HG03045 (cell line): Measurements from ENCODE around the gene FOXO6.

Source experiments
- ATAC-seq: cut with Tn5 transposase; IDR thresholded peaks from one replicate; pipeline ENCODE4 v1.9.1; 2021; ENCODE audit warnings: mild to moderate bottlenecking, moderate library complexity; ENCODE audit not compliant: unreplicated experiment

Gene FOXO6

DNA sequence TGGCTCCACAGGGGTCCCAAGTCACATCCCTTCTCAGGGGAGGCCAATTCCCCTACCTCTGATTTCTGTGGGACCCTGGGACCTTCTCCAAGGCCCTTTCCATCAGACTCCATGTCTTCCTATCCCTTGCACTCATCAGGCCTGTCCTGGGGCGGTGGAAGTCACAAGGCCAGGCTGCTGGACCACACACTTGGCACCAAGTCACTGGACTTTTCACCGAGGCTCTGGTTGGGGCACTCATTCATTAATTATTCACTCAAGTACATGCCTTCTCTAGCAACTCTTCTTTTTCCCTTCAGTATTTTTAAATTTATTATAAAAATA, 11.2 kb upstream of the FOXO6 start:
- no peak for ATAC-seq

DNA sequence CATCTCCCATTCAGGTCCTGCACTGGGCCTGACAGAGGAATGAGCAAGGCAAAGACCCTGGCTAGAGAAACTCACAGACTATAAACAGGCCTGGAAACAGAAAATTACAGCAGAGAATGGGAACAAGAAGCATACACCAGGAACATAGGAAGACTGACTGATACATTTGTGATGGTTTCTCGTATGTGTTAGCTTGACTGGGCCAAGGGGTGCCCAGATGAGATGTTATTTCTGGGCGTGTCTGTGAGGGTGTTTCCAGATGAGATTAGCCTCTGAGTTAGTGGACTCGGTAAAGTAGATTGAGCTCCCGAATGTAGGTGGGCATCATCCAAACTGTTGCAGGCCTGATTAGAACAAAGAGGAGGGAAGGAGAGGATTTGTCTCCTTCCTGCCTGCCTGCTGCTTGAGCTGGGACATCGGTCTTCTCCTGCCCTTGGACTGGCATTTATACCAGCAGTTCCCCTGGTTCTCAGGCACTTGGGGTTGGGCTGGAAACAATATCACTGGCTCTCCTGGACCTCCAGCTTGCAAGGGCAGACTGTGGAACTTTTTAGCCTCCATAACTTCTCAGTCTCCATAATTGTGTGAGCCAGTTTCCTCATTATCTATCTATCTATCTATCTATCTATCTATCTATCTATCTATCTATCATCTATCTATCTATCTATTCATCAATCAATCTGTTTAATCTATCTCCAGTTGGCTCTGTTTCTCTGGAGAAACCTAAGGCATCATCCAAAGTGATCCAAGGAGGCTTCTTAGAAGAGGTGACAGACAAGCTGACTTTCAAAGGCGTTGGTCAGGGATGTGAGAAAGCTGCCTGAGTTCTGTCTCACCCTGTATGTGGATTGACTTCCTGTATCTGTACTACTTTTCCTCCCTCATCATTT, 9.7 kb upstream of the FOXO6 start:
- ATAC-seq: no peak

DNA sequence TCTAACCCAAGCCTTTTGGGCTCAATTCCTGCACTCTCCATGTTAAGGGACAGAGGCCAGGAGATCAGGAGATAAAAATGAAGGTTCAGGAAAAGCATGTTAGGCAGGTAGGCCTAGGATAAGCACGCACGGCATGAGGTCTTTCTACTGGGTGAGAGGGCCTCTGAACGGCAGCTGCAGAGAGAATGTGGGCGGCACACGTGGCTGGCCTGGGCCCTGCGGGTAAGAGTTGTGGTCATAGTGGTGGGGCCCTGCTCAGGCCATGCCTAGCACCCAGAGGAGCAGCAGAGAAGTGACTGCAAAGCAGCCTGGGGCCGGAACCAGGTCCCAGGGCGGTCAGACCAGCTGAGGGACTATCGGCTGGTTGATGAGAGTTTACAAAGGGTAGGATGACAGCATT, 7.5 kb upstream of the FOXO6 start:
- ATAC-seq: no peak

DNA sequence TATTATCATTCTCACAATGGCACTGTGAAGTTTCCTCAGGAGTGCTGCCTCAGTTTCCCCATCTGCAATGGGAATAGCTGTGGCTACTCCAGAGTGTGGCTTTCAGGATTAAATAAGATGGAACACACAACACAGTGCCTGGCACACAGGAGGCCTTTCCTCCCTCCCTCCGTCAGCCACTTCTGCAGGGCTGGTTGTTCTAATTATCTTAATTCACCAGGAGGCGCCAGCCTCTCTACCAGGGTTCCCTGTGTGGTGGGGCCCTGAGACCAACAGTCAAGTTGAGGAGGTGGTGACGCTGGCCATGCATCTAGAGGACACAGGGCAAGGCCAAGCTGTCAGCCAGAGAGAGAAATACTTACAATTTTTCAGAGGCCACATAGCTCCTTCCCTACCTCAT, 6.3 kb upstream of the FOXO6 start:
- ATAC-seq: no peak

DNA sequence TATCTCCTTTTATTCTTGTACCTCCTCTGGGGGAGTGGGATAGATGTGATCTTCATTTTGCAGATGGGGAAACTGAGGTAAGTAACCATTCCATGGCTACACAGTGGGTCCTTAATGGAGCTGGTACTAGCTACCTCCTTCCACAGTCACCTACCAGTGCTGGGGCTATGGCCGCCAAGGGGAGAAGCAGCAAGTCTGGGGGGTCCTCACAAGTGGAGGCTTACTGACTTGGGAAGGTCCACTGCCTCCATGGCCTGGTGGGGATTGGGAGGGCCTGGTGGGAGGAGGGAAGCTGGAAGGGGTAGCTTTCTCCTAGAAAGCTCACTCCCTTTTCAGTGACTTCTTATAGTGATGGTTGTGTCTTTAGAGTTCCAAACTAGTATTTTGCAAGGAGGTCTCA, 5.9 kb upstream of the FOXO6 start:
- no peak for ATAC-seq

DNA sequence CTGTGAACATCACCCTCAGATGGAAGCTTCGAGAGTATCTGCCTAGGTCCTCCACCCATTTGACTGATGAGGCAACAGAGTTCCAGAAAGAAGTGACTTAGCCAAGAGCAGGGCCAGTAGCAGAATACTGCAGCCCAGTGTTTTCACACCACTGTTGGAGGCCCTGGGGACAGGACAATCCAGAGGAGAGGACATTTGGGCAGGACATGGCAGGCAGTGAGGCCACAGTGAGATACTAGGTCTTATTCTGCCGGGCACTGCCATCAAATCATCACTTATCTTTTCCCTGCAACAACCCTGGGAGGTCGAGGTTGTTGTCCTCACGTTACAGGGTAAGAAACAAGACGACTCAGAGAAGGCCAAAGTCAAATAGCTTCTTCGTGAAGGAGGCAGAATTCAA, 5.5 kb upstream of the FOXO6 start:
- no peak for ATAC-seq

DNA sequence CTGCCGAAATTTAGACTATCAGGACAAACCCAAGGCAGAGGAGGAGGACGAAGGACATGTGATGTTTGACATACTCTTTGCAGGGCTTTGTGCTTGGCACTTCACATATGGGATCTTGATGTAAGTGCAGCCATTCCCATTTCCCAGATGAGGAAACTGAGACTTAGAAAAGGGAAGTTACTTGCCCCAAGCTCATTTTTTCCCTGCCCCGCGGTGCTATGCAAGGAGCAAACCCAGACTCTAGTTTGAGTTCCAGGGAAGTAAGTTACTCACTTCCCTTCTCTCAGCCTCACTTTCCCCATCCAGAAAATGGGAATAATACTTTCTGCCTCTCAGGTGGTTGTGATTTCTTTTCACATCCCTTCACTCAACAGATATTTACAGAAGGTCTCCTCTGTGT, 4.5 kb upstream of the FOXO6 start:
- no peak for ATAC-seq

DNA sequence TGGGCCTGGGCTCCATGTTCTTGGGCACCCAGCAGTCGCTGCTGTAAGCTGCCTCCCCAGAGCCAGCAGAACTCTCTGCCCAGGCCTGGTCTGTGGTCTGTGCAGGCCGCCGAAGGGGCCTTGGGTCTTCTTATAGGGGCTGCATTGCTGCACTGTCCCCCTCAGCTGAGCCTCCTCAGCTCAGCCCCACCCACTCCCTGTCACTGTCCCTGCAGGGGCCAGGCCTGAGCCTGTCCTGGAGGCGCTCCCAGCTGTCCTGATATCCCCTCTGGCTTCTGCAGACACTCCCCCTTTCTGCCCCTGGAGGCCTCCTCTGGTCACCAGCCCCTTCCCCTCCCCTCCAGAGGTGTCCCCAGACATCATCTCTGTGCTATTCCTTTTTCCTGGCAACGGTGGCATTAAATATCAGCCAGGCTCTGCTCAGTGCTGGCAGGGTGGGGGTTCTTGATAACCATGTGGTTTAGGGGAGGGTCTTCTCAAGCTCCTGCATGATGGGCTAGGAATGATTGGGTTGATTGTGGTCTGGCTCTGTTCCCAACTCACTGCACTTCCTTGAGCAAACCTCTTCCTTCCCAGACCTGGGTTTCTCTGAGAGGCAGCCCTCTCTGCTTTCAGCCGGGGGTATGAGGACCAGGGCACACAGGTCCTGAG, 3.7 kb upstream of the FOXO6 start:
- ATAC-seq: no peak

DNA sequence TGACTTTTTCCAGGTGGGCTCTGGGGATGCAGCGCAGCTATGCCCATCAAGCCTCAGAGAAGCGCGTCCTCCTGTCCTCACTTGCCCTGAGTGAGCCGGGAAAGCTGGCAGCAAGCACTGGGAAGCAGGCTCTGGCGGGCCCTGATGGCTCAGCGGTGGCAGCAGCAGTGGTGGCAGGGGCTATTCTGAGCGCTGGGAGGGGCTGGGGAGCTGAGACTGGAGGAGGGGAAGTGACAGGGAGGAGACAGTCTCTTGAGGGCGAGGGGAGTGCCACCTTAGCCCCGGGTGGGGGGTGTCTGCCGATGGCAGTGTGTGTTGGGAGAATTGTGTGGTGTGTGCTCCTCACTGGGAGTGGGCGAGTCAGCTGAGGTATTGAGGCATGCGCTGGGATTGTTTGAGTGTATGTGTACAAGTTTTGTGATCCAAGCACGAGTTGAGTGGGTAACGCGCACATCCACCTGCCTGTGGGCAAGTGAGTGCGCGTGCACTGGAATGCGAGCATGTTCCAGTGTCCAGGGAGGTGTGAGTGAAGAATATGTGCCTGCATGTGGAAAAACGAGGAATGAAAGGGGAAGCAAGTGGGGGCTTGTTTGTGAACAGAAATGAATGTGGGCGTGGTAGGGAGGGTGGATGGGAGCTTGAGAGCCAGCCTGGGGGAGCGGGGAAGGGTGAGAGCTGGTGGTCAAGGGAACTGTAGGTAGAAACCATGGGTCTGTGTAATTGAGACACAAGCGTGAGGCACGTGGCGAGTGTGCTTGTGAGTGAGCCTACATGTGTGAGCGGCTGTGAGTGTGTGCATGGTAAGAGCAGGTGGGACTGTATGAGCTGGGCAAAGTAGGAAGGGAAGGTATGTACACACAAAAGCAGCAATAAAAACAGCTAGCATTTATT, 2.9 kb upstream of the FOXO6 start:
- no peak for ATAC-seq

DNA sequence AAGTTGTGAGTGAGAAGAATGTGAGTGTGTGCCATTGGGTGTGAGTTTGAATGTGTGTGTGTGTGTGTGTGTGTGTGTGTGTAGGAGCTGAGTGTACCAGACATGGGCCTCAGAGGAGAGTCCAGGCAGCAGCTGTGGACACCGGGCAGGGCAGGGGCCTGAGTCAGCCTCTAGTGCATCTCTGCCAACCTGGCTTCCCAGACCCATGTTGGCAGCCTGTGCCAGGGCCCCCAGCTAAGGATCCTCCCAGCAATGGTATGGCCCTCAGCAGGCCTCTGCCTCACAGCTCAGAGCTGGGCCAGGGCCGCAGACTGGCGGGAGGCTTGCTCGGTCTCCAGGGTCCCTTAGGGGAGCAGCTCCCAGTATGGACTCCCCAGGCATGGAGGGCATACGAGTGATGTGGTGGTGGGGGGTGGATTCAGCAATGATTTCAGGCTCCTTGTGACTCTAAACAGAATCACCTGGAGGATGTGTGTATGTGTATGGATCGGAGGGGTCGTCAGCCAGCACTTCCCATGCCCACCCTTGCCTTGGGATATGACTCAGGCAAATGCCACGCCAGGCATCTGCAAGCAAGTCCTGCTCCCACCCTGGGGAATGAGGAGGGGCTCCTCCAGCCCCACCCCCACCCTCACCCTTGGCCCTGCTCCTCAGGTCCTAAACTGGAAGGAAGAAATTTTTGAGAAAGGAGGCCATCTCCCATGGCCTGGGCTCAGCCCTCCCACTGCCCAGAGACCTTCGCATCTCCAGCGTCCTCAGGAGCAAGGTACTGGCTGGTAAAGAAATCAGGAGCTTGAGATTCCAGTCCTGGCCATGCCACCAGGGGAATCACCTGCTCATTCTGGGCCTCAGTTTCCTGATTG, 1.8 kb upstream of the FOXO6 start:
- ATAC-seq: no peak

DNA sequence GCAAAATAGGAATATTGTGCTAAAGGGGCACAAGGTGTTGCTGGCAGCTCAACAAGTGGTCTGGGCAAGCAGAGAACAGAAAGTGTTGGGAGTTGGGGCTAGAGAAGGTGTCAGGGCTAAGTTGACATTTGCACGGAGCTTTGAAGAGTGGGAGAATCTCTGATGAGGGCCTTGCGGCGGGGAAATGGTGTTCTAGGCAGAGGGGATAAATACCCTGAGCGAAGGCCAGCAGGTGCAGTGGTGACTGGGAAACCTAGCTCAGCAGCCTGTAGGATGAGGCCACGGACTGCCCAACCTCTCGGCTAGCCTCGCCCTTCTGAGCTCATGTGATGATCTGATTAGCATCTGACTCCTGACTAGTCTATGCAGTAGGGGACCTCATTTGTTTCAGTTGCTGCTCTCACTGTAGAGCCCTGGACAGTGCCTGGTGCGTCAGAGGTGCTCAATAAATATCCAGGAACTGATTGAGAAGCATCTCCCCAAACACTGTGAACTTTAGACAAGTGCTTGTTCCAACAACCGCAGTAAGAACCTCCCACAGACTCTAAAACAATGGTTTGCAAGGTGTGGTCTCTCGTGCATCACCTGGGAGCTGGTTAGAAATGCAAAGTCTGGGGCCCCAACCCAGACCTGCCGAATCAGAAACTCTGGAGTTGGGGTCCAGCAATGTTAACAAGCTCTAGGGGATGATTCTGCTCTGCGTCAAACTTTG, 1.0 kb upstream of the FOXO6 start:
- no peak for ATAC-seq

DNA sequence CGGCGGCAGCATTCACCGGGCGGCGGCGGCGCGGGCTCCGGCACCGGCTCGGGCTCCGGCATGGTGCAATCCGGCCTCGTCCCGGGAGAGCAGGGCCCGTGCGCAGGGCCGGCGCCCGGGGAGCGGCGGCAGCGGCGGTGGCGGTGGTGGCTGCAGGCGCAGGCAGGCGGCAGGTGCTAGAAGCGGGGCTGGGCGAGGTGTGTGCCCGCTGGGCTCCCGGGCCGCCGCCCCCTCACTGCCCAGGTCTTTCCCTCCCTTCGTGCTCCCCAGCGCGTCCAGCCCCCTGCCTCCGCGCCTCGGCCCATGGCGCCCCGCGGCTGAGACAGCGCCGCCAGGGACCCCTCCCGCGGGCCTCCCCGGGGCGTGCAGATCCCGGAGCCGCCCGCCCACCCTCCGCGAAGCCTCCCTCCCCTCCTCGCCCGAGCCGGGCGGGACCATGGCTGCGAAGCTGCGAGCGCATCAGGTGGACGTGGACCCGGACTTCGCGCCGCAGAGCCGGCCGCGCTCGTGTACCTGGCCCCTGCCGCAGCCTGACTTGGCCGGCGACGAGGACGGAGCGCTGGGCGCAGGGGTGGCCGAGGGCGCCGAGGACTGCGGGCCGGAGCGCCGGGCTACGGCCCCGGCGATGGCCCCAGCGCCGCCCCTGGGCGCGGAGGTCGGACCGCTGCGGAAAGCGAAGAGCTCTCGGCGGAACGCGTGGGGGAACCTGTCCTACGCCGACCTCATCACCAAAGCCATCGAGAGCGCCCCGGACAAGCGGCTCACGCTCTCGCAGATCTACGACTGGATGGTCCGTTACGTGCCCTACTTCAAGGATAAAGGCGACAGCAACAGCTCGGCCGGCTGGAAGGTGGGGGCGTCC, 492 bp downstream of the FOXO6 start:
- no peak for ATAC-seq

DNA sequence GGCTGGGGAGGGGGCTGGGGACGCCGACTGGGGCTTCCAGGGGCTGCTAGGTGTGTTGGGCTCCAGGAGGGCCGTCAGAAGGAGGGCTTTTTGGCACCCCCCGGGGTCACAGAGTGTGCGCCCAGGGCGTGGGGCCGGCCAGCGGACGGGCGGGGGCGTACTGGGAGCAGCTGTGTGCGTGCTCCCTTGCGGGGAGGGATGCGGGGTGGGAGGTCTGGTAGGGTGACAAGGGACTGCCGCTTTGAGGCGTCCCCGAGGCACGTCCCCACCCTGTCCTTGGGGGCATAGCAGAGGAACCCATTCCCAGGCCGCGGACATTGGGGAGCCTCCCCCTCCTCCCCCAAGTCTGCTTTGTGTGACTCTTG, 1.1 kb downstream of the FOXO6 start:
- ATAC-seq: no peak

DNA sequence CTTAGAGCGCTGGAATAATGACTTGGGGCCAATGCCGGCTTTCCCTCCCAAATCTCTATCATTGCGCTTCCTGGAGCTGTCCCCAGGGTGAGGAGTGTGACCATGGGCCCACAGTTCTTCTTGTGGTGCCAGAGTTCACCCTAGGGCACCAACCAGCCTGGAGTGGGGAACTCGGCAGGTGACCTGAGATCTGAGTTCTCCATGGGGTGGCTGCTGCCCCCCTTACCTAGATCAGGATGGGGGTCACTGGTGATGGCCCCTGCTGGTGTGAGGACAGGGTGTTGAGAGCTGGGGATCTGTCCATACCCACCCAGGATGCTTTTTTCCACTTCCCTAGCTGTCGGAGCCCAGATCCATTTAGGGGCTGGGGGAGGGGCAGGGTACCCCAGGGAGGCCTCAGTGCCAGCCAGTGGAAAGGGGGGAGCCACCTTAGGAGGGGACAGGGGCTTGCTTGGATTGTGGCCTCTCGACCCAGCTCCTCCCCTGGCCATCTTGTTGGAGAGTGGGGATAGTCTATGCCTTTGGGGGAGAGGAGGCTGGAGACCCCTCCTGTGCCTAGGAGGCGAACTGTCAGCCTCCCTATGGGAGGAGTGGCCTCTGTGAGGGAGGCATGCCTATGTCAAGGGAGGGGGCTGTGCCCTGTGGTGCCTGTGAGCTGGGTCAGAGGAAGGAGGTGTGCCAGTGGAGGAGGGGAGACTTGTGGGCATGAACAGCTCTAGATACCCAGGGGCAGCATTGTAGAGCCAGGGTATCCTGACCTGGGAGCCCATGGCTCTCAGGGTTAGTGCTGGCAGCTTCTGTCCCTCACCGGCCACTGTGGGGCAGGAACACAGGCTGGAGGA, 1.7 kb downstream of the FOXO6 start:
- no peak for ATAC-seq

DNA sequence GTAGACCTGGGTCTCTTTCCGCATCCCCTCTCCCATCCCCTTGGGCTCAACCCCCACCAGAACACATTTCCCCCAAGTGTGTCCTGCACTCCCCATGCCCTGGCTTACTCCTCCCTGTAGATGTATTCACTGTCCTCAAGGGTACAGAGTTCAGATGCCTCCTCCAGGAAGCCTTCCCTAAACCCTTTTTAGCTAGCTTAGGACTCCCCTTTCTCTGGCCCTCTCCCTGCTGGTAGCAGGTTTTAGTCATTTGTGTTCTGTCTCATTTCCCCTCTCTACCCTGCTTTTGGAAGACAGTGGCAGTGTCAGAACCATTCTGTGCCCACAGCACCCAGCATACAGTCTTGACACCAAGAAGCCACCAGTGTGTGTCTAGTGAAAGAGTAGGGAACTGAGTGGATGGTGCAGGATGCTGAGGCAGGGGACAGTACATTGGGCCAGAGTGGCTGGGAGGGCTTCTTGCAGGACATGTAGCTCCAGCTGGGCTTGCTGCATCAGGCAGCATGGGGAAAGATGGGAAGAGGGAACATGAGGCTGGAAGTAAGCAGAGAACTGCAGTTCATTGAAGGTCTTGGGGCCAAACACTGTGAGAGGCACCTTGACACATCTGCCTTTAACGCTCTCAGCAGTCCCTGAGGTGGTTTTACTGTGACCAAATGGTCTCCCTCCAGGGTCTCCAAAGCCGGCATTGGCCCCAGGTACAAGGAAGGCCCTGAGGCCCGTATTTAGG, 2.5 kb downstream of the FOXO6 start:
- ATAC-seq: no peak

DNA sequence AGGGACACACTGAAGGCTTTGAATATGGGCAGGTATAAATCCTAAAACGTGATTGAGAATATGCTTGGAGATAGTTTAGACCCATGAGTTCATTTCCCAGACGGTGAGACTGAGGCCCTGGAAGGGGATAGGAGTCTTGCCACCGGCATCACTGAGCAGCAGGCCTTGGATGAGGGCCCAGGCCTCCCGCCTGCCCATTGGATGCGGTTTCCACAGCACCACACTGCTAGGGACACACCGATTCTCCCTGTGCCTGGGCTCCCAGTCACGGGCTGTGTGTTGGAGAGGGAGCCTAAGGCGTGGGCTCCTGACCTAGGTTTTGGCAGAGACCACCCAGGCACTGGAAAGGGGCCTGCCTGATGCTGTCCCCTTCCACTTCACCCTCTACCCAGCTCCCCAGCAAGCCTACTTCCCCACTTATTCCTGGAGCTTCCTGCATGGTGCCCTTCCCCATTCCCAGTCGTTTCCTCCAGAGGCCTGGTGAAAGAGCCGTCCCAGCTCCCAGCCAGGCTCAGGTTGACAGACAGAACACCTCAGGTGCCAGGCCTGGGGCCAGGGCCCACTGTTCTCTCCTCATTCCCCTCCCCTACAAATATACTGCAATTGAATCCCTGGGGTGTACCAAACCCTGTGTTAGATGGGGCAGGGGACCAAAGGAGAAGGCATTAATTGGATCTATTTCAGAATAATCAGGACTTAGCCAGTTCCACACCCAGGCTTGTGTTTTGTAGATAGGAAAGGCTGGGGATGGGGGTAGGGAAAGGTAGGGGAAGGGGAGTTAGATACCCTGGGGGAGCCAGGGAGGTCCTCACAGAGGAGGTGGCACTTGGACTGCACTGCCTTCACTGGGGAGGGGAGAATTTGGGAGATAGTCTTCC, 3.4 kb downstream of the FOXO6 start:
- ATAC-seq: no peak

DNA sequence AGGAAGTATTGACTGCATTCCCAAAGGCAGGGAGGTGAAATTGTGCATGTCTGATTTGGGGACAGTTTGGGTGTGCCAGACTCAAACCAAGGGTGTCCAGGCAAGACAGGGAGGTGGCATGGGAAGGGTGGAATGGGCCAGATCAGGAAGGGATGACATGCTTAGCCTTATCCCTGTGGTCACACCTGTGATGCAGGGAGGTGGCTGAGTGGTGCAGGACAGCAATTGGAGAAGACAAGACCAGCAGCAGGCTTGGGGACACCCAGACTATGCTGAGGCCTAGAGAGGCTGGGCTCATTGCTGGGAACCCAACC, 4.0 kb downstream of the FOXO6 start:
- no peak for ATAC-seq
